Measurements from ENCODE around the gene PTCH2.
"Not testable (repeated sequence)": the region's sequence is repeated elsewhere in the genome, so short reads cannot be mapped to it uniquely, and the experiment has no call there.

Gene PTCH2

GRCh38 chr1:44842862-44843655 lies at the start of gene PTCH2:
Gene PTCH2 (minus strand): TSS chr1:44843253. CDS start chr1:44842932, 321 bp downstream.
- no peak for DNase-seq

GRCh38 chr1:44890007-44890406 lies 47.0 kb upstream of the PTCH2 start:
- DNase-seq: no peak

GRCh38 chr1:44885406-44885805 lies 42.4 kb upstream of the PTCH2 start:
- DNase-seq: no peak

- no peak for DNase-seq
Measured at GRCh38 chr1:44884746-44885145, 41.7 kb upstream of the PTCH2 start.

- no peak for DNase-seq
Measured at GRCh38 chr1:44881011-44881632, 38.1 kb upstream of the PTCH2 start.

- no peak for DNase-seq
Measured at GRCh38 chr1:44874155-44874554, 31.1 kb upstream of the PTCH2 start.

GRCh38 chr1:44870096-44870495 lies 27.0 kb upstream of the PTCH2 start:
- DNase-seq: no peak

GRCh38 chr1:44867801-44868200 lies 24.7 kb upstream of the PTCH2 start:
- DNase-seq: no peak

- no peak for DNase-seq
Measured at GRCh38 chr1:44862829-44863401, 19.9 kb upstream of the PTCH2 start.

GRCh38 chr1:44860891-44861425 lies 17.9 kb upstream of the PTCH2 start:
- no peak for DNase-seq

- DNase-seq: no peak
Measured at GRCh38 chr1:44860331-44860730, 17.3 kb upstream of the PTCH2 start.

GRCh38 chr1:44857446-44857845 lies 14.4 kb upstream of the PTCH2 start:
- DNase-seq: no peak

GRCh38 chr1:44855742-44856141 lies 12.7 kb upstream of the PTCH2 start:
- DNase-seq: no peak

- no peak for DNase-seq
Measured at GRCh38 chr1:44854970-44855369, 11.9 kb upstream of the PTCH2 start.

- DNase-seq: no peak
Measured at GRCh38 chr1:44853201-44853600, 10.1 kb upstream of the PTCH2 start.

- DNase-seq: no peak
Measured at GRCh38 chr1:44851308-44851707, 8.3 kb upstream of the PTCH2 start.

- DNase-seq: no peak
Measured at GRCh38 chr1:44849575-44850132, 6.6 kb upstream of the PTCH2 start.

GRCh38 chr1:44848456-44849181 lies 5.6 kb upstream of the PTCH2 start:
- DNase-seq: no peak

- no peak for DNase-seq
Measured at GRCh38 chr1:44847845-44848244, 4.8 kb upstream of the PTCH2 start.

GRCh38 chr1:44846985-44847384 lies 3.9 kb upstream of the PTCH2 start:
- no peak for DNase-seq

GRCh38 chr1:44842486-44842861 lies 579 bp downstream of the PTCH2 start:
- DNase-seq: no peak

GRCh38 chr1:44839576-44839975 lies 3.5 kb downstream of the PTCH2 start:
- no peak for DNase-seq

GRCh38 chr1:44838294-44838693 lies 4.8 kb downstream of the PTCH2 start:
- DNase-seq: not testable (repeated sequence)
